Stimulated activated CD4-positive, alpha-beta T cell treated with anti-CD3 and anti-CD28 coated beads, Interleukin-15, amount 100 ng/mL, for 48 hours (primary cell): ENCODE results near the gene IFRD2.

ENCODE experiments used
- DNase-seq, 2 donors: peaks; one replicate each; pipeline ENCODE4 v3.0.0-alpha.2; 2020; ENCODE audit warnings: low read depth in 2 of 2

Gene IFRD2

GRCh38 chr3:50302095-50303012, 10.1 kb upstream of the IFRD2 start:
- DNase-seq: no peak

- DNase-seq: no peak
Observed at GRCh38 chr3:50300681-50301254, 8.5 kb upstream of the IFRD2 start.

DNA sequence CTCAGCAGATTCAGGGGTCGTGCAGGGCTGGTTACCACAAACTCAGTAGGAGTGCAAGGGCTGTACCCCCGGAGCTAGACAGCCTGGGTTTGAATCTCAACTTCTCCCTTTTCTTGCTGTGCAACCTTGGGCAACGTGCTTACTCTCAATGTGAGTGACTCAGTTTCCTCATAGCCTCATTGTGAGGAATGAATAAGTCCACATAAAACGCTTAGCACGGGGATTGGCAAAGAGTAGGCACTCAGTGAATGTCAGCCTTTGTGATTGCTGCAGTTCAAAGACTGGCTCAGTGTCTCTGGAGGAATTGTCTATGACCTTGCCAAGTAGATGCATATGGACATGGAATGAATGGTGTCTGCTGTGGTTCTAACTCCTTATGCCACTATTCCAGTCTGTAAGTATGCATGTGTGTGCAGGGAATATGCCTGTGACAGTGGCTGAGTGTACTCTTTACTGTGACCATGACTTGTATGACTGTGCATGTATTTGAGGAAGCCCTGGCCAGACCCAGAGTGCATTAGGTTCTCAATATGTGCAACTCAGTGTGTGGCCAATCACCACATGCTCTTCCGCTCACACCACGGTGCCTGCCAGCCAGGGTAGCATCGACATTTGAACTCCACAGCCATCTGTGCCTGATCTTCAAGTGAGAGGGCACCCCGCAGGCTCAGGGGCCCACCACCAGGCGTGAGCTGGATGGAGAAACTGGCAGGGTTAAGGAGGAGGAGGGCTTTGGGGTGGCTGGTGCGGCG, 7.9 kb upstream of the IFRD2 start:
- DNase-seq: no peak

GRCh38 chr3:50299638-50299928, 7.4 kb upstream of the IFRD2 start:
- no peak for DNase-seq

DNA sequence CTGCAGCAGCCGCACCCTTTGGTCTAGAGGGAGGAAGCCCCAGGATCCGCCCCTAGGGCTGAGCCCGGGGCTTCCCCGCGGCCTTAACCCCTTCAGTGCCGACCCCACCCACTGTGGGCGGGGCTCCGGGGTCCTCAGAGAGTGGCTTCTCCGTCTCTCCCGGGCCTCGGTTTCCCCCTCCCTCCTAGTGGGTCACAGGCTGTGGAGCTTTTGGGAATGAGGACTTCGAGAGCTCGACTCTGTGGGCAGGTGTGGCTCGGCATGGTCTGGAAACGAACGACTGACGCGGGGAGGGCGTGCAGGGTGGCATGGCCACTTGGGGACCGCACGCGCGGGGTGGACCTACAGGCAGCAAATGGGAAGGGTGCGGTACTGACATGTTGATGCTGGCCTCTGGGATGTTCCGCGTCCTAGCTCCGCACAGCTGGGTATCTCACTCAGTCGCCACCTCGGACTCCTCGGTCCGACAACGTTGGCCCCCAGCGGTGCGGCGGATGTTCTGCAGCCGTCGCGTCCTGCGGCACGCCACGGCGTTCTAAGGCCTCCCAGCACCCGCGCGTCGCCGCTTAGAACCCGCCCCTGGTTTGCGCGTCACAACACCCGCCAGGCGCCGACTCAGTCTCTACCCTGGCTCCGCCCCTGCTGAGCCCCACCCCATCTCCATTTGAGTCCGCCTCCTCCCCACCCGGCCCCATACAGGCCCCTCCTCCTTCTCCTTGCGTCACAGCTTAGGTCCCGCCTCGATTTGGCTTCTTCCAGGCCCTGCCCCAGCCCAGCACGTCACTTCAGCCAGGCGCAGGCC, 6.8 kb upstream of the IFRD2 start, which contains the start of the genes HYAL3 and NAA80:
Gene HYAL3, minus strand, starts transcription at position 570 of the 802 bp plus-strand sequence. CDS start 3,803 bp downstream, outside the sequence.
Gene NAA80, minus strand, starts transcription at position 570 of the 802 bp plus-strand sequence. CDS start 1,942 bp downstream, outside the sequence.
- DNase-seq: peak; percentile 99 to 100

GRCh38 chr3:50297896-50298725, 5.9 kb upstream of the IFRD2 start:
- DNase-seq: no peak

DNA sequence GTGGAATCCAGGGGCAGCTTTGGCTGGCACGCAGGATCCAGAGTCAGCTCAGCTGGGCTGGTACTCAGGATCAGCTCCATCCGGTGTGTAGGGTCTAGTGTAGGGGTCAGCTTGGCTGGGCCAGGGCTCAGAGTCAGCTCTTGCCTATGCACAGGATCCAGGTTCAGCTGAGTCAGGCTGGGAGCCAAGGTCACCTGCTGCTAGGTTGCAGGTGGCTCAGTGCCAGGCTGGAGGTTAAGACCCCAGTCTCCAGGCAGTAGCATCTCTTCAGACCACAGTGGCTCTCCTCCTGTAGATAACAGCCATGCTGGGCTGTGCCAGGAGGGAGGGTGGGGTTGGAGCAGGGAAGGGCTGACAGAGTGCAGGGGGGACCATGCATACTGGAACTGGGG, 5.2 kb upstream of the IFRD2 start:
- no peak for DNase-seq

GRCh38 chr3:50296721-50297383, 4.6 kb upstream of the IFRD2 start:
- no peak for DNase-seq

GRCh38 chr3:50295553-50296431, 3.6 kb upstream of the IFRD2 start:
- DNase-seq: no peak

DNA sequence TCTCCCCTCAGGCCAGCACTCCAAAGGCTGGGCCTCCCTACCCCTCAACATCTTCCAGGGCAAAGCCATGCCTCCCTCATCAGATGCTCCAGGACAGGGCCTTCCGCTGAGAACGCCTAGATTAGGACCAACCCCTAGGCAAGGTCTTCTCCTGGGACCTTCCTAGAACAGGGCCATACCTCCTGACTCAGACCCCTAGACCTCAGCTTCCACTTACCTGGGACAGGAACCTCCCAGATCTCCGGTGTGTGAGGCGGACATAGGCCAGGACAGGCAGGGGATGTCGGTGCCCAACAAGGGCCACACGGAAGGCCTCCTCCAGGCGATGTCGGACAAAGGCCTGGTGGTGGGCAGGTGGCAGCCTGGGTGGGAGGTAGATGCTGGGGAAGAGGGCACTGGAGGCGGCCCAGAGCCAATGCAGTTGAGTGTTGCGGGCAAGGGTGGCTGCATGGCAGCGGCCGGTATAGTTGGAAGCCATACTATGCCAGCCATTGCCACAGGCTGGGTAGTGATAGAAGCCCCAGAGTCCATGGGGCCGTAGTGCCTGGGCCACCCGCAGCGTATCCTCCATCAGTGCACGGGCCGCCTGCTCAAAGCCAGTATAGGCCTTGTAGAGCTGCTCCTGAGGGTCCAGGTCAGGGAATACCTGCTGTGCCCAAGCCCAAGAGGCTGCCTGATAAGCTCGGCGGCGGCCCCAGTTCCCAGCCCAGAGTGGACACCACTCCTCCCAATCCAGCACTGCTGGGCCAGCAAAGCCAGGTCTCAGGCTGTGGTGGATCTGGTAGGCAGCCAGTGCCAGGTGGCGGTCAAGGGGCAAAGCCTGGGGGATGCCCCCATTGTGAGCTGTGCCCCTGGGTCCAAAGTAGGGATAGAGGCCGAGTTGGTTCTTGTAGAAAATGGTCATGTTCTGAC, 2.5 kb upstream of the IFRD2 start:
- no peak for DNase-seq

DNA sequence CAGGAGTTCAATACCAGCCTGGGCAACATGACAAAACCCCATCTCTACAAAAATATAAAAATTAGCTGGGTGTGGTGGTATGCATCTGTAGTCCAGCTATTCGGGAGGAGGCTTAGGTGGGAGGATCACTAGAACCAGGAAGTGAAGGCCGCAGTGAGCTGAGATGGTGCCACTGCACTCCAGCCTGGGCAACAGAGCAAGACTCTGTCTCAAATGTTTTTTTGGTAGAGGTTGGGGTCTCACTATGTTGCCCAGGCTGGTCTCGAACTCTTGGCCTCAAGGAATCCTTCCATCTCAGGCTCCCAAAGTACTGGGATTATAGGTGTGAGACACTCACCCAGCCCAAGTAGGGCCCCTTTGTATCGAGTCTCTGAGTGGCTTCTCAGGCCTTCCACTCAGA, 1.9 kb upstream of the IFRD2 start:
- DNase-seq: no peak

DNA sequence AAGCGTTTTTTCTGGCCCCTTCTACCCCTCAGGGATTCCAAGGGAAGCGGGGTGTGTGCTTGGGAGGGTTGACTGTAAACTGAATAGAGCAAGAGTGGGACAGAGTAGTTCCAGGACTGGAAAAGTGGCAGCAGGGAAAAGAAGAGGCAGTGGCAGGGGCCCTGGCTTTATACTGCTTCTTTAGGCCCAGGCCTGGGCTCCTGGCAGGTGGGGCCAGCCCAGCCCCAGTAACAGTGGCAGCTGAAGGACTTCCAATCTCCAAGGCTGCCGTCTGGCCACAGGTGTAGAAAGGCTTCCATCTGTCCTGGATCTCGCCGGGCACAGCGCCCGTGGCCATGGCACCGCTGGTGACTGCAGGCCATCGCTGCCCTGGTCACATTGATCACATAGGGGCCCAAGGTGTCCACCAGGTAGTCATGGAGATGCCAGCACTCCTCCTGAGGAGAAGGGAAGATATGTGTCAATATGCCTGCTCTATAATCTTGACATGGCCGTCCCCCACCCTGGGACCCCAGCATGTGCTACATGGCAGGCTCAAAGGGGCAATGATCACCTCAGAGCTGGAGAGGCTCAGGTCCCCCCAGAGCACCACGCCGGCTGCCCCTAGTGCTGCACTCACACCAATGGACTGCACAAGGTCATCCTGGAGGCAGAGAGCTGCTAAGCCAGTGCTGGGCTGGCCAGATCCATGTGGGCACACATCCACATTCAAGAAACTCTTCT, 1.0 kb upstream of the IFRD2 start:
- DNase-seq: no peak

- DNase-seq: no peak
Observed at GRCh38 chr3:50290161-50290641, 2.0 kb downstream of the IFRD2 start.

DNA sequence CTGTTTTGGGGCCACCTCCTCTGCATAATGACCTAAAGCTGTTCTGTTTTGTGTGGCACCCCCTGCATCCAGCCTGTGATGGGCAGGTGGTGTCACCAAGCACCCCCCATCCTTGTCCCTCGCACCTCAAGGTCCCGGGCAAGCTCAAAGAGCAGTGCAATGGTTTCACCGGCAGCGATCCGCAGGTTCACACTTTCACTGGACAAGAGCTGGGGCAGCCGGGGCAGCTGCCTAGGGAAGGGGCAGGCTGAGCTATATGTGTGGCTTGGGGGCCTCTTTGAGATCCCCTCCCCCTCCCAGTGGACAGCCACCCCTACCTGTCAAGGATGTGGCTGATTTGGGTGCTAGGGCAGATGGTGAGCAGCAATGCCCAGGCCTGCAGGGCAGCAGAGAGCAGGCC, 3.1 kb downstream of the IFRD2 start:
- no peak for DNase-seq

- DNase-seq: no peak
Observed at GRCh38 chr3:50288387-50289007, 3.7 kb downstream of the IFRD2 start.

- DNase-seq: no peak
Observed at GRCh38 chr3:50287262-50287661, 5.0 kb downstream of the IFRD2 start.
